Activated naive CD4-positive, alpha-beta T cell (primary cell): ENCODE data around the gene ISOC2.
"Not testable (repeated sequence)": the region's sequence is repeated elsewhere in the genome, so short reads cannot be mapped to it uniquely, and the experiment has no call there.

Source experiments
- DNase-seq, 4 experiments: peaks; one replicate each; lab custom pipeline; 2025; lab: John Stamatoyannopoulos, UW

The ISOC2 gene

GRCh38 chr19:55457683-55458457 lies 3.6 kb downstream of the ISOC2 start:
- no peak for DNase-seq

DNA sequence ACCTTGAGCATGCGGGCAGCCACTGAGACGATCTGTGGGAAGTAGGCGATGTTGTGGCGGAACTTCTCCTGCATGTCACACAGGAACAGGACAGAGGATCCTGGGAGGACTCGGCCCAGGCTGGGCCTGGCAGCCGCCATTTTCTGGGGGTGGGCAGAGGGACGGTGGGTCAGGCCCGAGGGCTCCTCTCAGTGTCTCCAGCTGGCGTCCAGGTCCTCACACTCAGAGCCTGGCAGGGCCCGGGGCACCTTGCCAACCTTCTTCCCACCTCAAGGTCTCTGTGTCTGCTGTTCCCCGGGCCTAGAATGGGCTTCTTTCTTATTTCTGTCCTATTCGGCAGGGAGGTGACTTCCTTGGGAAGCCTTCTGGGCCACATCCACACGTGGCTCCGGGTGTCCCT lies 5.1 kb downstream of the ISOC2 start:
- DNase-seq = no peak

GRCh38 chr19:55455576-55456235 lies 5.7 kb downstream of the ISOC2 start:
- no peak for DNase-seq

DNA sequence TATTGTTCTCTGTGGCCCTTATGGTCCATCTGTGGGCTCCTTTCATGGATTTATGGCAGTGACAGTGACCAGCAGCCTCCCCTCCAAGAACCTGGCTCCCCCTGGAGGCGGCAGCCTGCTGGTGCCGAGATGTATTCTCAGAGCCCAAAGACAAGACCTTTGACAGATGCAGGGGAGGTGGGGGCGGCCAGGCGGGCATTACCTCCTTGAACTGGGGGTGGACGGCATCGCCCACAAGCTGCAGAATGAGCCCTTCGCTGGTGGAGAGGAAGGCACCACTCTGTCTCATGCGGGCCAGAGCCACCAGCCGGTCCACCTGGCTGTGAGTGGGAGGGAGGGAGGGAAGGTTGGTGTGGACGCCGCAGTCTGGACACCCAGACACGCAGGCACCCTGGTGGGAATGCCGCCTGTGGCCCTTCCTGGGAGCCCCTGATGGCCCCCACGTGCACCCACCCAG lies 6.6 kb downstream of the ISOC2 start:
- DNase-seq = peak in 2 of 4 experiments; percentile 32 to 36

DNA sequence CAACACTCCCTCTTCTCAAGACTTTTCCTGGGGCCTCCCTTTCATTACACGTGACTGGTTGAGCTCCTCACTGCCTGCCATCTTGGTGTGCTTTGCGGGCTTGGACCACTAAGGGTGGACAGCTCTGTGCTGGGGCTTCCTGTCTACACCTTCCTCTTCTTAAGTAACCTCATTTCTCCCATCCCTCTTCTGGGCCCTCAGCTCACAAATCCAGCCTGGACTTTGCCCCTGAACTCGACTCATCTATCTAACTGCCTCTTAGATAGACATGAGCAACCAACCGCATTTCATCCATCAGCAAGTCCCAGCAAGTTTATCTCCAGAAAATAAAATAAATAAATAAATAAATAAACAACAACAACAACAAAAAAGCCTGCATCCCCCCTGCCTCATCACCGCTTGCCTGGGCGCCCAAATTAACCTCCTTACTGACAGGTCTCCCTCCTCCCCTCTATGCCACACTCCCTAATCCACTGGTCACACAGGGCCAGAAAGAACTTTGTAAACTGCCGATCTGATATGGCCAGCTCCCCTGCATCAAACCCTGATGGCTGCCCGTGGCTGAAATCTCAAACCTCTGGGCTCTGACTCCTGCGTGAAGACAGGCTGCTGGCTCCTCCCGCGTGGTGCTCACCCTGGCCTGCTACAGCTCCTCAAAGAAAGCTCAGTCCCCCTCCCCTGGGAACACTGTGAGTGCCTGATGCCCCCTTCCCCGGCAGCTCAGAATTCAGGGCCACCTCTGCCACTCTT lies 7.8 kb downstream of the ISOC2 start:
- DNase-seq = no peak

DNA sequence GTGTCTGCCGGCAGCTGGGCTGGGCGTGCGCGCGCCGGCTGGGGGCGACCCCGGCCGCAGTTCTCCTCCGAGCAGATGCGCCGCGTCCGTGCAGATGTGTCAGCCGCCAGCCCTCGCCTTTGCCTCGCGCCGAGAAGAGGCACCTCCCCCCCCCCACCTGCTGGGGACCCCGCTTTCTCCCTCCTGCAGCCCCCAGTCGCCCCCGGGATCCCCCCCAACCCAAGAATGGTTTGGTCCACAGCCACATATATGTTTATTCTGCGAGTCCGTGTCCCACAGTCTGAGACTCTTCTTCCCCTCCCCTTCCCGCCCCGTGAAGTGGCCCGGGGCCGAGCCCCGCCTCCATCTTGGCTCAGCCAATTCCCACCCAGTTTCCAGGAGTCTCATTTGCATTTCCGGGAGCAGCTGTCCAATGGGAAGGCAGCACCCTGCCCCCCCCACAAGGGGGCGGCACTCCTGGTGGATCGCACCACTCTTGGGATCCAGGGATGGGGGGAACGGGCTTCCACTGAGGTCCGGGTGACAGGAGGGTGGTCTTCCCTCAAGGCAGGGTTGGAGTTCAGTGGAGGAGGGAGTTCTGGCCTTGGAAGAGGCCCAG lies 8.6 kb downstream of the ISOC2 start:
- DNase-seq = peak in 1 of 4 experiments; percentile 14

GRCh38 chr19:55451965-55452748 lies 9.3 kb downstream of the ISOC2 start:
- DNase-seq = peak in 1 of 4 experiments; percentile 11

DNA sequence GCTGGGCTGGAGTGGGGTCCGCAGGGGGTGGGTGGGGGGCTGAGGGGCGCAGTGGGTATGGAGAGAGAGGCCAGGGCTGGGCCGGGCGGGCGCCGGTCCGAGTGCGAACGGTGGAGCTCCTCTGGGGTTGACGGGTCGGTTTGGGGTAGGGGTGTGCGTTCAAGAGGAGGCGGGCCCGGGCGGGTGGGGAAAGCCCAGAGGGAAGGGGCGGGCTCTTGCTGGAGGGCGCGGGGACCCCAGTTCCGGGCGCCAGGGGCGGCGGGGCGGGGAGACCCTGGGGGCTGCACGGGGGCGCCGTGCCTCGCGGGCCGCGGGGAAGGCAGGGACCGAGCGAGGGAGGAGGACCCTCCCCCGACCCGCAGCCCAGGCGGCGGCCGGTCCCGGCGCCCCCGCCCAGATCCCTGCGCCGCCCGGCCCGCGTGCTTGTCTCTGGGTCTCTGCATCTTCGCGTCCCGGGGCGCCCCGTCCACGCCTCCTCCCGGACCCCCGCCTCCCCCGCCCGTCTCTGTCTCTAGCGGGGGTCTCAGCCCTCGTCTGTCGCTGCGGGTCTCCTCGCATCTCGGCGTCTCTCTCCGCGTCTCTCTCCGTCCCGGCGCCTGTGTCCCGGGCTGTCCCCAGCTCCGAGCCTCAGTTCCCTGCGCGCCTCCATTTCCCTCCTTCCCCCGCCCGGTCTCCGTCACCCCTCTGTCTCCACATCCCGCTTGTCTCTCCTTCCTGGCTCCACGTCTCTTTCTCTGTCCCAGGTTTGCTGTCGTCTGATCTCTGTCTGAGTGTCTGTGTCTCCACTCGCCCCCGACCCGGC lies 10.1 kb downstream of the ISOC2 start:
- no peak for DNase-seq

GRCh38 chr19:55449469-55449868 lies 12.0 kb downstream of the ISOC2 start:
- no peak for DNase-seq

- not testable (repeated sequence) for DNase-seq
These were observed 13.3 kb downstream of the ISOC2 start for GRCh38 chr19:55448175-55448490.

DNA sequence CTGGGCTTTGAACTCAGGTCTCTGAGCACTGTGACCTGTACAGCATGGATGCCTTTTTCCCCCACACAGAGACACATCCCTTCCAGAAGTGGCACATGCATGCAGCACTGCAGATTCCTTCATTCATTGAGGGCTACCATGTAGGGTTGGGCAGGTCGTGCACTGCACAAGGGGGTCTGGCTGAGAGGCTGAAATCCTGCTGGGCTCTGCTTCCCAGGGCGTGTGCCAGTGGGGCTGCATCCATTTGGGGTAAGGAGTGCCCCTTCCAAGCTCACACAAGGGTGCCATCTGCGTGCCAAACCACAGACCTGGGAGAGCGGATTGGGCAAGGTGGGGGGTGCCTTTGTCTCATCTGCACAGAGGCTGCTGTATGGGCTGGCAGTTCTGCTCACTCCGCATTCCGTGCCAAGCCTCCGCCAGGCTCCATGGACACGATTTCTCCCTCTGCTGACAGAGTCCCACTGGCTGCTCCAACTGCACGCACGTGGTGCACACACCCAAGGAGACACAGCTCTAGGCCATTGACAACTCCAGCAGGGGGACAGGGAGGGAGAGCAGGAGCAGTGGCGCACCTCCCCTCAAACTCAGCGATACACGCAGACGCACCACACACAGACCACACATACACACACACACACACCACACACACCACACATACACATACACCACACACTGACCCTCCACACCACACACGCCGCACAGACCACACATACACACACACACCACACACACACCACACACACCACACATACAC lies 13.8 kb downstream of the ISOC2 start:
- no peak for DNase-seq

- no peak for DNase-seq
These were observed 15.4 kb downstream of the ISOC2 start for GRCh38 chr19:55446060-55446459.

- no peak for DNase-seq
These were observed 16.8 kb downstream of the ISOC2 start for GRCh38 chr19:55444646-55445045.

DNA sequence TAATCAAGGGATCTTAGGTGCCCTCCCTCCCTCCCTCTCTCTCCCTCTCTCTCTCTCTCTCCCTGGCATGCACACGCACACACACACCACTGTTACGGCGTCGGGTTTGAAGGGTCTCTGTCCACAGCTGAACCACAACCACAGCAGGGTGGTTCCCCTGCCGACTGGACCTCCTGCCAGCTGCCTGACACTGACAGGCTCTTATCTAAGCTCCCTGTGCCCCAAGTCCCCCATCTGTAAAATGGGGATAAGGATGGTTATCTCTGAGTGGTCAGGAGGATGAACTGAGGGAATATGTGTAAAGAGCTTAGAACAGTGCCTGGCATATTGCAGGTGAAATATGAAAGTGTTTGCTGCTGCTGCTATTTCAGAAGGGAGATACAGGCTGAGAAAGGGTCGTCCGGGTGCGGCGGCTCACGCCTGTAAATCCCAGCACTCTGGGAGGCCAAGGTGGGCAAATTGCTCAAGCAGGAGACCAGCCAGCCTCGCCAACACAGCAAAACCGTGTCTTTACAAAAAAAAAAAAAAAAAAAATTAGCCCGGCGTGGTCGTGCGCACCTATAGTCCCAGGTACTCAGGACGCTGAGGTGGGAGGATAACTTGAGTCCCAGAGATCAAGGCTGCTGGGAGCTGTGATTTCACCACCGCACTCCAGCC lies 17.5 kb downstream of the ISOC2 start:
- no peak for DNase-seq

- no peak for DNase-seq
These were observed 18.2 kb downstream of the ISOC2 start, which contains the start of gene SHISA7 for GRCh38 chr19:55443045-55443823. Gene SHISA7, minus strand, starts transcription at chr19:55443300. Its CDS starts 437 bp downstream, at chr19:55442863.

GRCh38 chr19:55442372-55442961 lies 19.0 kb downstream of the ISOC2 start:
- no peak for DNase-seq

DNA sequence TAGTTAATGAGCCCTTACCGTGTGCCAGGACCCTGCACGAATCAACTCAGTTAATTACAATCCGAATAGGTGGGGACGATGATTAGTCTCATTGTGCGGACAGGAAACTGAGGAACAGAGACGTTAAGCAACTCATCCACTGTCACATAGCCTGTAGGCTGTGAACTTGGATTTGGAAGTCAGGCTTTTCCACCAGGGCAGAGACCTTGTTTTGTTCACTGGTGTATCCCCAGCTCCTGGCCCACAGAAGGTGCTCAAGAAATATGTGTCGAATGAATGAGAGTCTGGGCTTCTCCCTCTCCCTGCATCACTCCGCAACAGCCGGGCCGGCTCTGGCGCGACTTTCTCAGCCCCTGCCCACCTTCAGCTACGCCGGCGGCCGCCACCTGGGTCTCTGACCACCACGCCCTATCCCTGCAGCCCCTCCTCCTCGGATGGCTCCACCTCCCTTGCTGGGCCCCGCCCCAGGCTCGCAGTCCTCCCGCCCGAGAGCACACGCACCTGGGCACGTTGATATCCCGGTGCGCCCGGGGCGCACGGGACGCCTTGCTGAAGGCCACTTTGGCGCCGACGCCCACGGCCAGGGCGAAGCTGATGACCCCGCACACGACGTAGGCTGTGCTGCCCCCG lies 19.6 kb downstream of the ISOC2 start:
- DNase-seq = no peak

- DNase-seq = no peak
These were observed 20.1 kb downstream of the ISOC2 start for GRCh38 chr19:55441319-55441691.
